ENCODE data around the gene NUP214. TPM values are rescaled to one million over a fixed set of nuclear protein-coding genes. Genes with fewer than 3 reads are reported as not detected.

NUP214 gene
- total RNA-seq, 1 experiment from 2014 or later: 35.5 TPM

GRCh38 chr9:131174681-131175239 lies 49.4 kb downstream of the NUP214 start (continued):
- TF ChIP-seq JUND (IDR thresholded peaks at IDR 0.05): no peak

DNA sequence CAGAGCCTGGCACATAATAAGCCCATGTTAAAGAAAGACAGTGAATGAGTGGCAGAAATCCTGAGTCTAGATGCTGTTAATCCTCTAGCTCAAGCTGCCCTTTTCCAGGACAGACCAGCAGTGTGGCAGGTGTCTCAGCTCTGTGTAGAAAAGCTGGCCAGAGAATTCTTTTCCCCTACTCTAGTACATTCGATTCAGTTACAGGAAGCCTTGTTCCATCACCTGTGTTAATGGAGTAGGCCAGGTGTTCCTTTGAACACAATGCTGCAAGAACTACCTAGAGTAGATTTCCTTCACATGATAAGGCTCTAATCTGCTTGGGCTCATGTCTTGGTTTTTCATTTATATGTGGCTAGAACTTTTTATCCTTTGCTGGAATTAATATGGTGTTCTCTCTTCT lies 52.5 kb downstream of the NUP214 start:
- RAD21 ChIA-PET (ENCODE audit: low non-redundant PET in 1 of 2, low total read pairs in 2 of 2, uncharacterized antibody in 2 of 2, unreplicated experiment in 2 of 2): interaction anchor here in 1 of 2 experiments (1.4 kb wide), 1 partner anchor 158 kb away, joined by 5 read pairs; no protein-coding TSS in a partner anchor
- H3K9me2 ChIP-seq (ENCODE audit: insufficient read depth): no peaks in the 10 kb centered on the region

More for the DNA sequence above, 52.5 kb downstream of the NUP214 start:
- Histone ChIP-seq H3K9me3 (ENCODE audit: control insufficient read depth in 1 of 2, insufficient read depth in 1 of 2, low read depth in 1 of 2, low read length in 2 of 2) (no peaks in the 10 kb centered on the region), H3K4me3 (replicated peaks in 1 of 2; ENCODE audit: low read depth in 1 of 2, low read length in 2 of 2) (no peak overlapping the region), H3K4me1 (ENCODE audit: control insufficient read depth in 1 of 2, insufficient read depth in 2 of 2, low read length in 2 of 2) (no peaks in the 10 kb centered on the region), H3K79me2 (ENCODE audit: insufficient read depth, low read length) (peaks cover 4% of the 10 kb centered on the region), H3K9ac (ENCODE audit: low read length) (no peak overlapping the region), H3K27ac (ENCODE audit: low read depth, low read length) (no peak overlapping the region), H3K4me2 (ENCODE audit: low read length) (no peak overlapping the region), H2AFZ (ENCODE audit: low read depth, low read length, poor library complexity, severe bottlenecking) (no peak overlapping the region), H3K27me3 (ENCODE audit: insufficient read depth, low read length) (no peaks in the 10 kb centered on the region), H3K36me3 (ENCODE audit: control insufficient read depth in 1 of 2, insufficient read depth in 2 of 2, low read length in 2 of 2) (peaks cover 43 to 52% of the 10 kb centered on the region in 2 experiments), H4K20me1 (ENCODE audit: insufficient read depth) (no peaks in the 10 kb centered on the region)
- POLR2A ChIA-PET: no interaction called here
- BruUV-seq (replicated peaks): no TSS peak
- TF ChIP-seq MAX (IDR thresholded peaks at IDR 0.05) (no peak), ZBTB33 (IDR thresholded peaks at IDR 0.05; ENCODE audit: extremely low read depth, insufficient replicate concordance, low read length) (no peak), ATF3 (IDR thresholded peaks at IDR 0.05) (no peak), CEBPB (IDR thresholded peaks at IDR 0.05; ENCODE audit: low read depth) (no peak)
- intact Hi-C loops (cut with micrococcal nuclease): loop anchor here (1.0 kb wide), 1 partner anchor 158 kb away; no protein-coding TSS in a partner anchor
- ATAC-seq (peak; percentile 7; the same call in 1 of the 2 replicates), DNase-seq (ENCODE audit: low read depth, low spot score) (no peak)
- CTCF ChIA-PET: interaction anchor here (4.2 kb wide), 1 partner anchor 158 kb away, joined by 29 read pairs; no protein-coding TSS in a partner anchor
